Activated CD4-positive, alpha-beta T cell treated with anti-CD3 and anti-CD28 coated beads for 48 hours (primary cell): ENCODE measurements around the gene CAD.

Experiments used
- DNase-seq: peaks from one replicate; pipeline ENCODE4 v3.0.0-alpha.2; 2020

The CAD gene

DNA sequence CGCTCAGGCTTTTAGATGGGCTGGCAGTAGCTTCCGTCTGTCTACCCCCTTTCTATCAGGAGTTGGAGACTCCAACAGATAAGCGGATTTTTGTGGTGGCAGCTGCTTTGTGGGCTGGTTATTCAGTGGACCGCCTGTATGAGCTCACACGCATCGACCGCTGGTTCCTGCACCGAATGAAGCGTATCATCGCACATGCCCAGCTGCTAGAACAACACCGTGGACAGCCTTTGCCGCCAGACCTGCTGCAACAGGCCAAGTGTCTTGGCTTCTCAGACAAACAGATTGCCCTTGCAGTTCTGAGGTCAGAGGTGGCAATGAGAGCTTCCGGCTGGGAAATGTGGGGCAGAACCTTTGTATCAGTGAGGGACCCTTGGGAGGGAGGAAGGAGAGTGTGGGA is 14.8 kb downstream of the CAD start:
- no peak for DNase-seq

DNA sequence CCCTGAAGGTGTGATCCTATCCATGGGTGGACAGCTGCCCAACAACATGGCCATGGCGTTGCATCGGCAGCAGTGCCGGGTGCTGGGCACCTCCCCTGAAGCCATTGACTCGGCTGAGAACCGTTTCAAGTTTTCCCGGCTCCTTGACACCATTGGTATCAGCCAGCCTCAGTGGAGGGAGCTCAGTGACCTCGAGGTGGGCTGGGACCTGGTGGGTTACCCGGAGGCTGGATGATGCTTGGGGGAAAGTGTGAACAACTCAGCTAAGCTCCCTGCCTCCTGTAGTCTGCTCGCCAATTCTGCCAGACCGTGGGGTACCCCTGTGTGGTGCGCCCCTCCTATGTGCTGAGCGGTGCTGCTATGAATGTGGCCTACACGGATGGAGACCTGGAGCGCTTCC is 16.2 kb downstream of the CAD start:
- DNase-seq: no peak

DNA sequence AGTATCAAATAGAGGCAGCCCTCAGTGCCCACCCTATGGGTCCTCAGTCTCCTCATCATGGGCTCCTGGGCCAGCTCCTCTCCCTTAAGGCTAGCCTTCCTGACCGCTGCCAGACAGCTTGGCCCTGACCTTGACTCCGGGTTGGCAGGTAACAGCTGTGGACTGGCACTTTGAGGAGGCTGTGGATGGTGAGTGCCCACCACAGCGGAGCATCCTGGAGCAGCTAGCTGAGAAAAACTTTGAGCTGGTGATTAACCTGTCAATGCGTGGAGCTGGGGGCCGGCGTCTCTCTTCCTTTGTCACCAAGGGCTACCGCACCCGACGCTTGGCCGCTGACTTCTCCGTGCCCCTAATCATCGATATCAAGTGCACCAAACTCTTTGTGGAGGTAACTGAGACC is 19.0 kb downstream of the CAD start:
- no peak for DNase-seq

DNA sequence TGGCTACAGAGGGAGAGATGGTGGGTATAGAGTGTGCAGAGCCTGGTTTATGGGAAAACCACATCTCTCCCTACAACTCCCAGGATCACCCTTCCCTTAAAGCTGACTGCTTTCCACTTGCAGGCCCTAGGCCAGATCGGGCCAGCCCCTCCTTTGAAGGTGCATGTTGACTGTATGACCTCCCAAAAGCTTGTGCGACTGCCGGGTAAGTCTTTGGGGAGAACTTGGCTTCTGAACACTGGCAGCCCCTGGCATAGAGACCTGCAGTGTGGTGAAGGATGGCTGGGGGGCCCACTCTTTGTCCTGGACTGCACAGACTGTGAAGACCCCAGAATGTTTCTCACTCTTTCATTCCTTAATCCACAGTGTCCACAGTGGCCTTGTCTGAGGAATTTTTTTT is 19.5 kb downstream of the CAD start:
- no peak for DNase-seq

DNA sequence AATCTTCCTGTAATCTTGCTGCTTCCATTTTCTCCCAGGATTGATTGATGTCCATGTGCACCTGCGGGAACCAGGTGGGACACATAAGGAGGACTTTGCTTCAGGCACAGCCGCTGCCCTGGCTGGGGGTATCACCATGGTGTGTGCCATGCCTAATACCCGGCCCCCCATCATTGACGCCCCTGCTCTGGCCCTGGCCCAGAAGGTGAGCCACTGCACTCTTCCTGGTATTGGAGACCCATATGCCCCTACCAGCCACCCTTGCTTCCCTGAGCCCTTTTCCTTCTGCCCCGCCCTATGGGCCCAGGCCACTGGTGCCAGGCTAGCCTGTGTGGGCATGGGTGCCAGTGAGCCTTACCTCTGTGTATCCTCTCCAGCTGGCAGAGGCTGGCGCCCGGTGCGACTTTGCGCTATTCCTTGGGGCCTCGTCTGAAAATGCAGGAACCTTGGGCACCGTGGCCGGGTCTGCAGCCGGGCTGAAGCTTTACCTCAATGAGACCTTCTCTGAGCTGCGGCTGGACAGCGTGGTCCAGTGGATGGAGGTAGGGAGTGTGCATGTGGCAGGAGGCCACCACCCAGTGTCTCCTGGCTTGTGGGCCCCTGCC is 20.3 kb downstream of the CAD start:
- DNase-seq: no peak

DNA sequence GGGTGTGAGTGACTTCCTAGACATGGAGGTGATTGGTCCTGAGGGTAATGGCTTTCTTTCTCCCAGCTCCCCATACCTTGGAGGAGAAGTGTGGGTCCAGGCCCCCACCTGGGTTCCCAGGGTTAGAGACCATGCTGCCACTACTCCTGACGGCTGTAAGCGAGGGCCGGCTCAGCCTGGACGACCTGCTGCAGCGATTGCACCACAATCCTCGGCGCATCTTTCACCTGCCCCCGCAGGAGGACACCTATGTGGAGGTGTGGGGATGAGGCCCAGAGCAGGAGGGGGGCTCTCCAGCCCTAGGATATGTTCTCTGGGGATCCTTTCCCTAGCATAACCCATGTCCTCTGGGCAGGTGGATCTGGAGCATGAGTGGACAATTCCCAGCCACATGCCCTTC is 21.8 kb downstream of the CAD start:
- DNase-seq: no peak

DNA sequence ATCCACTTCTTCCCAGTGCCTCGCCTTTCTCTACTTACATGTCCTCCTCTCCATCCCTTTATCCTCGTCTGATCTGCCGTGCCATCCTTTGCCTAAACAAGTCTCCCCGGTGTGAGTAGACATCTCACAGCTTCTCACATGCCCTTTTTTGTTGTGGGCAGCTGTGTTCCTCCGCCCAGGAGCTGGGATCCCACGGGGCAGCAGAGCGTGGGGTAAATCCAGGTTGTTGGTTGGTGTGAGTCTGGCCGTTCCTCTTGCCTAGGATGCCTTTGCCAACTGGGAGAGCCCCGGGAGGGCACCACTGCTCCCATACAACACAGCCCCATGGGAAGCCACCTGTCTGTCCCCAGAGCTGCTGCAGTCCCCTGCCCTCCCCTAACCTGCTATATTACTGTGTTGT is 23.2 kb downstream of the CAD start:
- DNase-seq: no peak

DNA sequence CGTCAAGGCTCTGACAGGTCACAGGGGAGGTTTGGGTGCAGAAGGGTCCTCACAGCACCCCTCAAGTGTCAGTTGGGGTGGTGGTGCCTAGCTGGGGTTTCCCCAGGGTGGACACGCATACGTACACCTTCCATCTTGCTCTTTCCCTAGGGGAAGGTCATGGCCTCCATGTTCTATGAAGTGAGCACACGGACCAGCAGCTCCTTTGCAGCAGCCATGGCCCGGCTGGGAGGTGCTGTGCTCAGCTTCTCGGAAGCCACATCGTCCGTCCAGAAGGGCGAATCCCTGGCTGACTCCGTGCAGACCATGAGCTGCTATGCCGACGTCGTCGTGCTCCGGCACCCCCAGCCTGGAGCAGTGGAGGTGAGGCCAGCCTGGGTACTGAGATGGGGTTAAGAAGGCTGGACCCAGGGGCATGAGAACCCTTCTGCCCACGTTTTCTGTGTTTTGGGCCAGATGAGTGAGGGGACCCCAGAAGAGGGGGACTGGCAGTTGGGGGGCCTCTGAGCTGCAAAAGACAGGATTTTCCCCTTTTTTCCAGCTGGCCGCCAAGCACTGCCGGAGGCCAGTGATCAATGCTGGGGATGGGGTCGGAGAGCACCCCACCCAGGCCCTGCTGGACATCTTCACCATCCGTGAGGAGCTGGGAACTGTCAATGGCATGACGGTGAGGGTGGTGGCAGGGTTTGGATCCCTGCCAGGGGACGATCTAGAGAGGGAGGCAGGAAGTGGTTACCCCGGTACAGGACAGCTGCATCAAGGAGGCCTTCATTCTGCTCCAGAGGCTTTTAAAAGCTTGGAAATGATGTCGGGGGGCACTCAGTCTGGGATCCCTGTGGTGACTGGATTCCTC is 24.8 kb downstream of the CAD start:
- DNase-seq: no peak

DNA sequence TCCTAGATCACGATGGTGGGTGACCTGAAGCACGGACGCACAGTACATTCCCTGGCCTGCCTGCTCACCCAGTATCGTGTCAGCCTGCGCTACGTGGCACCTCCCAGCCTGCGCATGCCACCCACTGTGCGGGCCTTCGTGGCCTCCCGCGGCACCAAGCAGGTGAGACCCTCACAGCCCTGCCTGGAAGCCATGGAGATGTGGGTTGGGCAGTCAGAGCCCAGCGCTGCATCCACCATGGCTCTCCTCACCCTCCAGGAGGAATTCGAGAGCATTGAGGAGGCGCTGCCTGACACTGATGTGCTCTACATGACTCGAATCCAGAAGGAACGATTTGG is 25.4 kb downstream of the CAD start:
- no peak for DNase-seq

DNA sequence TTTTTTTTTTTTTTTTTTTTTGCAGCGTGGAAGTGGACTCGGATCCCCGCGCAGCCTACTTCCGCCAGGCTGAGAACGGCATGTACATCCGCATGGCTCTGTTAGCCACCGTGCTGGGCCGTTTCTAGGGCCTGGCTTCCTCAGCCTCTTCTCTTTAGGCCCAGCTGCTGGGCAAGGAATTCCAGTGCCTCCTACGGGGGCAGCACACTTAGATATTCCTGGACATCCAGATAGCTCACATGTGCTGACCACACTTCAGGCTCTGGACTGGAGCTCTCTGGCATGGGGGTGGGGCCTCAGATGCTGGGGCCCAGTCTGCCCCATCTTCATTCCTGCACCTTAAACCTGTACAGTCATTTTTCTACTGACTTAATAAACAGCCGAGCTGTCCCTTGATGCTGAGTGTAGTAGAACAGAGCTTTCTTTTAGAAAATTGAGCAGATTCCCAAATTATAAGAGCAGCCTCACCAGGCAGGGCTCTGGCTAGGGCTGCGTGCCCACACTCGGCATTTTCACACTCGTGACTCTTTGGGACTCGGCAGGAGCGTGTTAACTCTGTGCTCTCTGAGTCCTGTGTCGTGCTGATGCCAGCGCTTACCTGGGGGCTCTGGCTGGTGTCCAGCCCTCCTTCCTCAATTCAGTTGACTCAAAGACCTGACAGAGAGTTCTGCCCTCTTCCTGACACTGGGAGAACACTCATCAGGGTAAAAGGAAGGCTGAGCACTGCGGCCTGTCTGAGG is 26.4 kb downstream of the CAD start:
- DNase-seq: no peak

DNA sequence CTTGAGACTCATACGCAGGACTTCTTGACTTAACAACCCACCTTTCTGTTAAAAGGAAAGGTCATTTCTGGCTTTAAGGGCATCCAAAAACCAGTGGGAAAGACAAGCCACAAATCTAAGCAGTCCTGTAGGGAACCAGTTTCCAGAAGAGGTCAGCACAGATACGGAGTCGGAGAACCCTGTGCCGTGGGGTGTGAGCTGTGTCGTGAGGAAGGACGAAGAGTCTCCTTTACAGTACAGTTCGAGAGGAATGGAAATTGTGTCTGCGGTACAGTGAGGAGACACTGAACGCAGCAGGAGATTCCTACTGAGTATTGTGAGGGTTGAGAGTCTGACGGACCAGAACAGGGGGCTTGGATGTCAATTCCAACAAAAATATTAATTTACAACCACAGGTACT is 27.9 kb downstream of the CAD start:
- no peak for DNase-seq

DNA sequence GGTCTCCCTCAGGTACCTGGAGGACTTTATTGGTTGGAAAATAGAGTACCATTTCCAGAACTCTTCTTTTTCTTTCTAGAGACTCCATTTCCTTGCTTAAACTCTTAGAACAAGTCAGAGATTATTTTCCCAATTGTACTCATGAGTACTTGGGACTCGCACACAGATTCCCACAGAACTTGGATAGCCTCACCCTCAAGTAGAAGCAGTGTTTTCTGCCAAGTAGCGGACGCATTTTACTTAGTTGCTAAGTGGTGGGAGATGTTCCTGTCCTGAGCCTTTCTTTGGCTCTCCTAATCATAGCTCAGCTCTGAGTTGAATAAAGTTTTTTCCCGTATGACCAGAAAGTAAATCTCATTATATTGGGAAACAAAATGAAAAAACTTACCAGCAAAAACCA is 28.5 kb downstream of the CAD start:
- DNase-seq: no peak

DNA sequence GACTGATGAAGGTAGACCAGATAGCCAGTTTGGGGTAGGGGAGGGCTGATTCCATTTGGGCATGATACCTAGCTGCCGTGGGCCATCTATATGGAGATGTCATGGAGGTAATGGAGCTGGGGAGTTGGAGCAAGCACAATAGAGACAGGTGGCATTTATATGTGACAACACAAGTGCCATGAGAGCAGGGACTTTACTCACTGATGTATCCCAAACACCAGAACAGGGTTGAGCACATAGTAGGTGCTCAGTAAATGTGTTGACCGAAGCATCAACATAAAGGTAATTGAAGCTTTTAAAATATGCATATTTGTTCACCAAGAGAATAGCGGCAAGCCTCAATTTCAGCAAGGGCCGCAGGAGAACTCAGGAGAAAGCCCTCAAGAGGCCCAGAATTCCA is 30.7 kb downstream of the CAD start:
- DNase-seq: no peak

DNA sequence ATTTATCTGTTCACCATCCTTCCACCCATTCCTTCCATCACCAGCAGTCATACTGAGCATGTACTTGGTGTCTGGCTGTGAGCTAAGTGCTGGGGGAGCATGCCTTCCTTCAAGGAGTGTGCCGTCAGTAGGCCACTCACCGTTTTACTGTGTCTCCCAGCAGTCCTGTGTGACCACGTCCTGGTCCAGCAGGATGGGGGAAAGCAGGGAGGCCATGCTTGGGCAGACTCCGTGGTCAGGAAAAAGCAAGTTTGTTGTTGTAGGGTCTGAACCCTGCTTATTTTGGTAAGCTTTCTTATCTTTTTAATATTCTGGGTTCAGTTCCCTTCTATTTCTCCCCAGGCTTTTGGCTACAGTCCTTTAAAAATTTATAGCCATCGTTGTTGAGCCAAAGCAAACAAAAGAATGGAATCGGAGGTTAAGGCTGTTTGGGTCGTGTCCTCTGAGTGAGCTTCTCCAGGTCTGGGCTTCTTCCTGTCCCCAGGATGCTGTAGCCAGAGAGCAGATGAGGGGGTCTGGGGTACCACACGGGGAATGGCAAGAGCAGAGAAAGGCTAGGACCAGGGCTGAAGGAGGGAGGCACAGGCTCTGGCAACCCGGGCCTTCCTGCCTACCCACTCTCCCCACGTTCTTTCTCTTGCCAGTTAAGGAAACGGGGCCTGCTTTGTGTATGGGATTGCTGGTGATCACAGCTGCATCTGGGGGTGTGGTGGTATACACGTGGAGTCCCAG is 32.2 kb downstream of the CAD start:
- no peak for DNase-seq

DNA sequence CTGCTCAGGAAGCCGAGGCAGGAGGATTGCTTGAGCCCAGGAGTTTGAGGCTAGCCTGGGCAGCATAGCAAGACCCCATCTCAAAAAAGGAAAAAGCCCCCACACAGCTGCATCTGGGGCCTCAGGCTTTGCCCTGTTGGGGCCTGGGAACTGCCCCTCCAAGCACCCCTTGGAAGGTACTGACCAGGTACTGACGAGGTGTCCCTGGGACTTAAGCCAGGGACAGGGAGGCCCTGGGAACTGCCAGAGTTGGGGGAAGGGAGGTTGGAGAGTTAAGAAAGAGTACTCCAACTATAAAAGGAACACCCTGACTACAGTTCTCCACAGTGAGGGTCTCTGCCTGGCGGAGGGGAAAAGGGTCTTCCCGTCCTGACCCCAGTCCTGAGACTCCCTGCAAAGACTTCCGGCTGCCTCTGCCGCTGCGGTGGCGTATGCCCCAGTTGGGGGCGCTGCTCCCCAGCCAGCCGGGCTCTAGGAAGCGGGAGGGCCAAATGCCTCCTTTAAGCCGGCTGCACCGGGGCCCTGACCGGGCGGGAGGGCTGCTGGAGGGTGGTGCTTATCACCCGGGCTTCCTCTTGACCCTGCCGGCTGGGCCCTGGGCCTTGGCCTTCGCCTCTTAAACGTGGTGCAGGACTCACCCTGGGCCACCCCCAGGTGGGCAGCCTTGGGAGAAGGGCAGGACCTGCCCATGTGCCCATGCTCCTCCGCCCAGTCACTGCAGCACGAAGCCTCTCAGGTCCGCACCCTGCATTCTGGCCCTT is 32.9 kb downstream of the CAD start:
- peak; percentile 76 for DNase-seq

DNA sequence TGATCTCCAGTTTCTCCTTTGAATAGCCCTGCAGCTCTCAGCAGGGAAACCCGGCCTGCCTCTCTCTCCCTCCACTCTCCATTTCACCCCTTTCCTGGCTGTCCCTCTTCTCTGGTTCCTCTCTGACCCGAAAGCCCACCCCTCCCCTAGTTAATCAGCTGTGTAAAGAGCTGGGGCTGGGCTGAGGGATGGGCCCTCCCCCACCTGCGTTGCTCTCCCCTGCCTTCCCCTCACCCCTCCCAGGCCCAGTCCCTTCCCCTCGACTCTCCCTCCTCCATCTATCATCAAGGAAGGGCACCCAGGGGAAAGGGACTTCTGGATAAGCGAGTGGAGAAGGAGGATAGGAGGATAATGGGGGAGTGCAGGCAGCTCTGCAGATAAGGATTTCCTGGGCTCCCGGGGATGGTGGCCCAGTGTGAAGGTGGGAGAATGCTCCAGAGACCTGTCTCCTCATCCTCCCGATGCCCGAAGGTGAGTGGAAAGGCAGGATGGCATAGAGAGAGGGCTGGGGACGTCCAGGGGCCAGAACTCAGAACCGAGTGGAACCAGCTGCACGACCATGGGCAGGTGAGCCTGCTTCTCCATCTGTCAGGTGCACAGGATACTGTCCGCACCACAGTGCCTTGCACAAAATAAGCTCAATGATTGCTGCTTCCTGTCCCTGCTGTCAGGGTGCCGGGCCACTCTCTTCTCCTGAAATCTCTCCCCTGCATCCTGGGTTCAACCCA is 33.6 kb downstream of the CAD start:
- no peak for DNase-seq

DNA sequence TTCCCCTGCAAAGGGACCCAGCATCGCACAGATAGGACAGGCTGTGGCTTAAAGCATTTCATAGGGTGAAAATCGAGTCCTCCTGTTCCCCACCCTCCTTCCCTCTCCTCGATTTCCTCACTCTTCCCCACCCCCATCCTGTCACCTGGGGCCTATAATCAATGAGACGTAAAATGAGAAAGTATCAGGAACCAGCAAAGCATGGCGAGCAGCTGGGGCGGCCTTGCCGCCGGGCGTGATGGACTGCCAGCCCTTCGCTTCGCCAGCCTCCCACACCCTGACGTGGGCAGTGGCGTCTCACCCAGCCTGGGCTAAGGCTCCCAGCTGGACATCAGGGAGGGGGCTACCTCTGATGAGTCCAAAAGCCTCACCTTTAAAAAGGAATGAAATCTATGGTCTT is 34.6 kb downstream of the CAD start:
- no peak for DNase-seq

DNA sequence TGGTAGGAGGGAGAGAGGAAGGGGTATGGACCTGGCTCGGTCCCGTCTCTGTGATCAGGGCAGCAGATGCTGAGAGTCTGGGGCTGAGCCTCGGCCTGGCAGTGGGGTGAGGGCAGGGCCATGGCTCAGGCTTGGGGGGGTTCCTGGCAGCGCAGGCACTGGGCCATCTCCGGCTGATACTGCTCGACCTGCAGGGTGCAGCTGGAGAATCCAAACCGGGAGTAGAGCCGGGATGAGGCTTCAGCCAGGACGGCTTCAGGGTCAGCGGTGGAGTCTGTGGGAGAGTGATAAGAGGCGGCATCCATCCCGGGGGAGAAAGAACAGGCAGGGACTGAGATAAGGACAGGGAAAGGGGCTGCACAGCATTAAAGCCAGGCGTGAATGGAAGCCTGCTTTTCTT is 38.0 kb downstream of the CAD start:
- DNase-seq: no peak

DNA sequence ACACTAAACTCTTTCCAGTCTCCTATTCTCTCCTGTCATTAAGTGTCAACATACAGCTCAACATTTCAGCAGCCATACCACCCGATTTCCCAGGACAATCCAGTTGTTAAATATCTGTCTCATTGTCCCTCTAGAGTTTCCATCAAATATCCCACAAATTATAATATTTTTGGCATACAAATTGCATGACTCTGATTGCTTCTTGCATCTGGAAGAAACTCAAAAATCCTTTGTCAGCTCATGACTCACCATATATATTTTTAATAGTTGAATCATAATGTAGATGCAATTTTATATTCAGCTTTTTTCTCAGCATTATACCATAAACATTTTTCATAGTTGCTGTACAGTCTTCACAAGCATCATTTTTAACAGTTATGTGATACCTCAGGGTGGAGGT is 38.5 kb downstream of the CAD start:
- no peak for DNase-seq

DNA sequence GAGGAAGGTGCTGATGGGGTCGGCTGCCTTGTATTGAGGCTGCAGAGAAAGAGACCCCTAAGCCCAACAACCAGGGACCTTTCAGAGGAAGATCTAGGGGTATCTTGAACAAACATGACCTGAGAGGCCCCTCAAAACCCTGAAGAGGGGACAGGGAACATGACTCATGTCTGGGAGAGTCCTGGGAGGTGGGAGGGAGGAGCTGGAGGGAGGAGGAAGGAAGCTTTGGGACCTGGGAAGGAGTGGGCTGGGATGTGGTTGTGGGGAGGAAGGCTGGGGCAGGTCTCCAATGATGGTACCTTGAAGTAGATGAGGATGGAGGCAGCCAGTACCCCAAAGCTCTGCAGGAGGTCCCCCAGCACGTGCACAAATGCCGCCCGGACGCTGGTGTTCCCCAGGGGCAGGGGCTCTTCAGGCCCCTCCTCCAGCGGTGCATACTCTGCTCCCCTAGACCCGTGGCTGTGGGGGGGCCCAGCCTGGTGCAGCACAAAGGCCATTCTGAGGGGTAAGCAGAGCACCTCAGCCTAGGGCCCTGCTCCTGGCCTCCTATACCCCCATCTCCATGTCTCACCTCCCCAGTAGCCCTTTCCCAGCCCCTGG is 39.8 kb downstream of the CAD start:
- DNase-seq: no peak

DNA sequence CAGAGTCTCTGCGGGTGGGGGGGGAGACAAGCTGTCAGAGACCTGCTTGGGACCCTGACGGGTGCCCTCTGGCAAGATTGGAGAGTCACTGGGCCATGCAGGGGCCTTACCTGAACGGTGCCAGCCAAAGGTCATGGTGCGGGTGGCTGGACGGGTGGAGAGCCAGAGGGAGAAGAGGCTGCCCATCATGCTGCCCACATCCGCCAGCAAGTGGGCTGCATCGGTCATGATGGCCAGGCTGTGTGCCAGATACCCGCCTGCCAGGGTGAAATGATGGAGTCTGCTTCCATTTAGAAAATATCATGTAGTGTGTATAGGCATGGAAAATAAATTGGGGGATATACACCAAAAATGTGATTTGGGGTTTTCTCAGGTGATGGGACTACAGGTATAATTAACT is 40.9 kb downstream of the CAD start:
- DNase-seq: no peak
